ENCODE measurements around the gene PRPF18.

DNA sequence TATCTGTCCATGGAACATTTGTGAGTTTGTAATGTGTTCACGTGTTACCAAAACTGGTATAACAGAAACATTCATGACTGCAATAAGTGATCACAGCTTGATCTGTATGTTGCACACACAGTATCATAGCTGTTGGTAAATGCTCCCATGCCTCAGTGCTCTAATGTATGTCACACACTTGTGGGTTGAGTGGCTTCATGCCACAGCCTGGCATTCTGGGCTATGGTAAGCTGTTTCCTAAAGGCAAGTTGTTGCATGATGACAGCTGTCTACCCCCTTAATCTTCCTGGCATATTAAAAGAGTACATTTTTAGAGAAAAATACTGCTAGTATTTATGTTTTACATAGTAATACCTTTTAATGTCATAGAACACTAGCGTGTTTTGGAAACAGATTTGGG lies 35.2 kb downstream of the PRPF18 start:
- TF ChIP-seq, protein P1, sequence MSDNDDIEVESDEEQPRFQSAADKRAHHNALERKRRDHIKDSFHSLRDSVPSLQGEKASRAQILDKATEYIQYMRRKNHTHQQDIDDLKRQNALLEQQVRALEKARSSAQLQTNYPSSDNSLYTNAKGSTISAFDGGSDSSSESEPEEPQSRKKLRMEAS (IDR thresholded peaks at IDR 0.05; ENCODE audit: low read depth, low read length) = no peak
- TF ChIP-seq, protein P2, sequence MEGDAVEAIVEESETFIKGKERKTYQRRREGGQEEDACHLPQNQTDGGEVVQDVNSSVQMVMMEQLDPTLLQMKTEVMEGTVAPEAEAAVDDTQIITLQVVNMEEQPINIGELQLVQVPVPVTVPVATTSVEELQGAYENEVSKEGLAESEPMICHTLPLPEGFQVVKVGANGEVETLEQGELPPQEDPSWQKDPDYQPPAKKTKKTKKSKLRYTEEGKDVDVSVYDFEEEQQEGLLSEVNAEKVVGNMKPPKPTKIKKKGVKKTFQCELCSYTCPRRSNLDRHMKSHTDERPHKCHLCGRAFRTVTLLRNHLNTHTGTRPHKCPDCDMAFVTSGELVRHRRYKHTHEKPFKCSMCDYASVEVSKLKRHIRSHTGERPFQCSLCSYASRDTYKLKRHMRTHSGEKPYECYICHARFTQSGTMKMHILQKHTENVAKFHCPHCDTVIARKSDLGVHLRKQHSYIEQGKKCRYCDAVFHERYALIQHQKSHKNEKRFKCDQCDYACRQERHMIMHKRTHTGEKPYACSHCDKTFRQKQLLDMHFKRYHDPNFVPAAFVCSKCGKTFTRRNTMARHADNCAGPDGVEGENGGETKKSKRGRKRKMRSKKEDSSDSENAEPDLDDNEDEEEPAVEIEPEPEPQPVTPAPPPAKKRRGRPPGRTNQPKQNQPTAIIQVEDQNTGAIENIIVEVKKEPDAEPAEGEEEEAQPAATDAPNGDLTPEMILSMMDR (IDR thresholded peaks at IDR 0.05; ENCODE audit: low read depth, low read length) = no peak
- no peak for TF ChIP-seq POLR2A (IDR thresholded peaks at IDR 0.05; ENCODE audit: extremely low read depth, insufficient read length)
- no peak for TF ChIP-seq MYC (IDR thresholded peaks at IDR 0.05; ENCODE audit: low read depth, low read length)
